H1 (cell line): Measurements from ENCODE around the gene TGM3. TPM values are rescaled to one million over a fixed set of nuclear protein-coding genes. Genes with fewer than 3 reads are reported as not detected.

ENCODE experiments used
- CTCF ChIA-PET: fragments of 300-600 bp; sonication (Branson Sonifier 250); formaldehyde crosslinking; loops from one replicate; lab custom pipeline; 2021; ENCODE audit not compliant: partially characterized antibody; lab: Charles Lee
- POLR2A ChIA-PET: fragments of 300-600 bp; sonication (Branson Sonifier 250); formaldehyde crosslinking; loops from one replicate; lab custom pipeline; 2021; ENCODE audit warnings: inconsistent platforms; ENCODE audit not compliant: partially characterized antibody; lab: Charles Lee
- DNase-seq, 2 experiments: peaks; one replicate each; pipeline versions ENCODE4 v3.0.0 to v3.0.0-alpha.2; 2010 to 2022; ENCODE audit warnings: low spot score in 2 of 2, low read depth in 1 of 2, mixed read lengths in 1 of 2
- FAIRE-seq: peaks from 2 replicates; lab custom pipeline; 2011; peaks lifted over from hg19 to GRCh38; lab: Jason Lieb, UNC
- H2AFZ ChIP-seq: 2 replicates; pipeline ENCODE4 v1.8.1; 2012; ENCODE audit warnings: low read length, inconsistent platforms
- H2AK5ac ChIP-seq: 2 replicates; pipeline ENCODE4 v1.6.1; 2013; ENCODE audit warnings: low read depth, low read length
- H2BK120ac ChIP-seq: replicated peaks from 2 replicates; pipeline ENCODE3; 2013; ENCODE audit warnings: low read depth, low read length, inconsistent platforms
- H2BK12ac ChIP-seq: 2 replicates; pipeline ENCODE4 v1.6.1; 2013; ENCODE audit warnings: low read depth, low read length
- H2BK15ac ChIP-seq: 2 replicates; pipeline ENCODE4 v1.6.1; 2013; ENCODE audit warnings: low read length
- H2BK20ac ChIP-seq: 2 replicates; pipeline ENCODE4 v1.6.1; 2013; ENCODE audit warnings: low read length
- H2BK5ac ChIP-seq: 2 replicates; pipeline ENCODE4 v1.6.1; 2013; ENCODE audit warnings: low read depth, low read length
- H3K14ac ChIP-seq: 2 replicates; pipeline ENCODE4 v1.6.1; 2013; ENCODE audit warnings: inconsistent platforms; ENCODE audit not compliant: insufficient read length
- H3K18ac ChIP-seq: 2 replicates; pipeline ENCODE4 v1.6.1; 2013; ENCODE audit warnings: low read length; ENCODE audit errors: extremely low read depth
- H3K23ac ChIP-seq: 2 replicates; pipeline ENCODE4 v1.6.1; 2013; ENCODE audit warnings: inconsistent platforms; ENCODE audit not compliant: insufficient read length
- H3K23me2 ChIP-seq: 2 replicates; pipeline ENCODE4 v1.6.1; 2013; ENCODE audit warnings: low read depth, low read length
- H3K27ac ChIP-seq: 2 replicates; pipeline ENCODE4 v1.6.1; 2011; ENCODE audit warnings: low read depth, low read length, inconsistent platforms
- H3K27me3 ChIP-seq, 4 experiments: replicated peaks in 1 of 4; 1 replicate in 1 of 4; 2 replicates in 3 of 4; pipeline versions ENCODE4 v1.6.1 to v1.8.1; 2011 to 2013; ENCODE audit warnings: low read length in 3 of 4, mild to moderate bottlenecking in 3 of 4, inconsistent platforms in 2 of 4, mixed read lengths in 2 of 4, moderate library complexity in 1 of 4; ENCODE audit not compliant: control insufficient read depth in 3 of 4, insufficient read depth in 3 of 4; ENCODE audit errors: extremely low read depth in 1 of 4
- H3K36me3 ChIP-seq, 4 experiments: 2 replicates each; pipeline versions ENCODE4 v1.6.1 to v1.8.1; 2011 to 2013; ENCODE audit warnings: mild to moderate bottlenecking in 4 of 4, low read length in 3 of 4, moderate library complexity in 2 of 4, control low read depth in 1 of 4, inconsistent platforms in 1 of 4; ENCODE audit not compliant: insufficient read depth in 4 of 4, control insufficient read depth in 2 of 4
- H3K4ac ChIP-seq: replicated peaks from 2 replicates; pipeline ENCODE3; 2013; ENCODE audit warnings: low read length, low read depth, mixed read lengths, inconsistent platforms; ENCODE audit not compliant: insufficient read length
- H3K4me1 ChIP-seq, 4 experiments: replicated peaks in 1 of 4; 1 replicate in 1 of 4; 2 replicates in 3 of 4; pipeline versions ENCODE4 v1.6.1 to v1.8.1; 2011 to 2013; ENCODE audit warnings: low read length in 3 of 4, inconsistent platforms in 2 of 4, mixed read lengths in 1 of 4; ENCODE audit not compliant: insufficient read depth in 4 of 4, control insufficient read depth in 3 of 4
- H3K4me2 ChIP-seq, 2 experiments: 2 replicates each; pipeline versions ENCODE4 v1.6.1 to v1.8.1; 2011 to 2013; ENCODE audit warnings: low read depth in 2 of 2, low read length in 2 of 2, control low read depth in 1 of 2, inconsistent platforms in 1 of 2, mild to moderate bottlenecking in 1 of 2; ENCODE audit not compliant: insufficient read depth in 1 of 2
- H3K4me3 ChIP-seq, 4 experiments: fragments of 200-600, 300-600 bp in 1 of 4; sonication (generic), shearing (Covaris generic), sonication (Bioruptor Twin) in 1 of 4; 2 replicates each; pipeline versions ENCODE4 v1.5.1 to v1.8.1; 2011 to 2016; ENCODE audit warnings: low read length in 4 of 4, low read depth in 3 of 4, control low read depth in 2 of 4, inconsistent platforms in 2 of 4, mild to moderate bottlenecking in 2 of 4, mixed read lengths in 1 of 4, moderate library complexity in 1 of 4; ENCODE audit not compliant: insufficient read depth in 2 of 4; ENCODE audit errors: extremely low read depth in 1 of 4
- H3K56ac ChIP-seq: replicated peaks from 2 replicates; pipeline ENCODE3; 2013; ENCODE audit warnings: low read depth, mild to moderate bottlenecking, mixed read lengths, low read length, inconsistent platforms; ENCODE audit not compliant: insufficient read length
- H3K79me1 ChIP-seq: 2 replicates; pipeline ENCODE4 v1.6.1; 2013; ENCODE audit warnings: low read depth, low read length, control low read depth
- H3K79me2 ChIP-seq, 2 experiments: 2 replicates each; pipeline versions ENCODE4 v1.6.1 to v1.8.1; 2012 to 2013; ENCODE audit warnings: low read length in 2 of 2, mild to moderate bottlenecking in 2 of 2, inconsistent platforms in 1 of 2; ENCODE audit not compliant: insufficient read depth in 2 of 2, control insufficient read depth in 1 of 2
- H3K9ac ChIP-seq, 4 experiments: replicated peaks in 1 of 4; 1 replicate in 1 of 4; 2 replicates in 3 of 4; pipeline versions ENCODE4 v1.6.1 to v1.8.1; 2011 to 2013; ENCODE audit warnings: low read depth in 3 of 4, low read length in 3 of 4, control low read depth in 2 of 4, mild to moderate bottlenecking in 2 of 4, moderate library complexity in 2 of 4, inconsistent platforms in 1 of 4; ENCODE audit errors: extremely low read depth in 1 of 4
- H3K9me3 ChIP-seq, 2 experiments: 2 replicates each; pipeline versions ENCODE4 v1.6.1 to v1.8.1; 2012 to 2013; ENCODE audit warnings: mild to moderate bottlenecking in 2 of 2, moderate library complexity in 2 of 2, control low read depth in 1 of 2, inconsistent platforms in 1 of 2, low read depth in 1 of 2, low read length in 1 of 2, mixed read lengths in 1 of 2; ENCODE audit not compliant: insufficient read depth in 2 of 2
- H4K20me1 ChIP-seq, 2 experiments: replicated peaks in 1 of 2; 2 replicates each; pipeline versions ENCODE3 to v1.8.1; 2011 to 2013; ENCODE audit warnings: inconsistent platforms in 2 of 2, low read length in 2 of 2, mild to moderate bottlenecking in 1 of 2; ENCODE audit not compliant: insufficient read depth in 2 of 2, control insufficient read depth in 1 of 2
- H4K5ac ChIP-seq: 2 replicates; pipeline ENCODE4 v1.6.1; 2013; ENCODE audit warnings: low read length, low read depth, mixed read lengths, inconsistent platforms; ENCODE audit not compliant: insufficient read length
- H4K8ac ChIP-seq: 2 replicates; pipeline ENCODE4 v1.8.0; 2013; ENCODE audit warnings: mild to moderate bottlenecking, moderate library complexity, low read length, inconsistent platforms; ENCODE audit not compliant: insufficient read depth; ENCODE audit errors: extremely low read depth
- H4K91ac ChIP-seq: replicated peaks from 2 replicates; pipeline ENCODE3; 2013; ENCODE audit warnings: low read length, mixed read lengths, inconsistent platforms; ENCODE audit not compliant: insufficient read length
- ATF2 ChIP-seq: IDR thresholded peaks from 2 replicates; pipeline ENCODE4 v1.6.1; 2012; ENCODE audit warnings: low read length, inconsistent platforms
- E2F6 ChIP-seq: IDR thresholded peaks from 2 replicates; pipeline ENCODE4 v1.6.1; 2012; ENCODE audit warnings: inconsistent platforms
- EP300 ChIP-seq, 2 experiments: IDR thresholded peaks; 1 replicate in 1 of 2; 2 replicates in 1 of 2; pipeline ENCODE4 v1.6.1; 2011 to 2012; ENCODE audit warnings: low read depth in 2 of 2, low read length in 2 of 2, mild to moderate bottlenecking in 2 of 2, borderline replicate concordance in 1 of 2, inconsistent platforms in 1 of 2, moderate library complexity in 1 of 2
- KDM1A ChIP-seq: fragments of 200-600, 300-600 bp; sonication (generic); IDR thresholded peaks from 2 replicates; pipeline ENCODE4 v1.7.1; 2016; ENCODE audit warnings: mild to moderate bottlenecking, low read length, borderline replicate concordance
- POU5F1 ChIP-seq: IDR thresholded peaks from 2 replicates; pipeline ENCODE4 v1.6.1; 2011; ENCODE audit warnings: low read depth, mild to moderate bottlenecking, low read length, moderate library complexity
- RFX5 ChIP-seq: IDR thresholded peaks from 2 replicates; pipeline ENCODE4 v1.6.1; 2011; ENCODE audit warnings: low read depth, low read length, improper control_type of control experiment, borderline replicate concordance
- RNF2 ChIP-seq: fragments of 200-900, 300-1000 bp; sonication (generic); IDR thresholded peaks from 2 replicates; pipeline ENCODE4 v1.7.1; 2016; ENCODE audit warnings: borderline replicate concordance, low read depth, mild to moderate bottlenecking, antibody characterized with exemption, low read length; ENCODE audit not compliant: poor library complexity, severe bottlenecking; ENCODE audit errors: missing control alignments
- SIX5 ChIP-seq: IDR thresholded peaks from 2 replicates; pipeline ENCODE4 v1.6.1; 2011; ENCODE audit warnings: mild to moderate bottlenecking, low read depth, low read length
- SP4 ChIP-seq: IDR thresholded peaks from 2 replicates; pipeline ENCODE4 v1.6.1; 2012; ENCODE audit warnings: low read length, inconsistent platforms
- TAF1 ChIP-seq: IDR thresholded peaks from 2 replicates; pipeline ENCODE4 v1.6.1; 2011; ENCODE audit warnings: mild to moderate bottlenecking, low read depth, low read length
- ZNF274 ChIP-seq: IDR thresholded peaks from 2 replicates; pipeline ENCODE4 v1.7.0; 2012; ENCODE audit warnings: low read length, borderline replicate concordance; ENCODE audit errors: extremely low read depth
- WGBS, 2 experiments: shearing (Covaris generic) in 1 of 2; methylation state at CpG; one replicate each; pipeline versions ENCODE4 v1.1.6 to v1.1.7; 2013 to 2015; ENCODE audit warnings: low lambda C conversion rate in 2 of 2, mixed read lengths in 2 of 2, inconsistent platforms in 1 of 2, low coverage in 1 of 2, missing lambda C conversion rate in 1 of 2; ENCODE audit not compliant: insufficient replicate concordance in 2 of 2, insufficient coverage in 1 of 2, insufficient read length in 1 of 2; ENCODE audit errors: extremely low coverage in 1 of 2, missing lambda C conversion rate in 1 of 2; 5-methylcytosine and 5-hydroxymethylcytosine counted together
- polyA plus RNA-seq, 7 experiments: library from polyadenylated mRNA; depleted of rRNA in 3 of 7; stranded (reverse) in 5 of 7; unstranded in 2 of 7; fragments of >200 nt in 5 of 7; fragments of 200-250 nt in 2 of 7; gene quantifications; 1 replicate in 5 of 7; 2 replicates in 1 of 7; 4 replicates in 1 of 7; pipeline versions ENCODE4 v1.2.1 to v1.2.3, GENCODE V29; 2011 to 2013; ENCODE audit warnings: missing spikeins in 2 of 7, mixed read lengths in 2 of 7
- total RNA-seq: library from RNA; stranded (reverse); fragmentation: NEBNext Ultra II Directional; extraction: Animal tissue kit (Norgen Biotek cat#: 25700); gene quantifications from 2 replicates; pipeline ENCODE4 v1.2.1, GENCODE V29; 2021

TGM3 gene
- total and polyA plus RNA-seq, 2 of the 8 experiments (the other 6 are each of a cell fraction or from before 2014, with no cell fraction given): 0.12 TPM; not detected in 1

- no peak for FAIRE-seq
- TF ChIP-seq ATF2 (no peak), RFX5 (no peak), EP300 (IDR thresholded peaks at IDR 0.05; ENCODE audit: borderline replicate concordance in 1 of 2, low read depth in 2 of 2, low read length in 2 of 2) (no peak), RNF2 (no peak), SP4 (no peak), POU5F1 (no peak), E2F6 (no peak), ZNF274 (no peak), KDM1A (no peak), SIX5 (no peak), TAF1 (no peak)
Measured at GRCh38 chr20:2301164-2301622, 5.4 kb downstream of the TGM3 start.

More at GRCh38 chr20:2301164-2301622, 5.4 kb downstream of the TGM3 start:
- Histone ChIP-seq H2AK5ac (no peak overlapping the region), H4K8ac (no peak overlapping the region), H3K4ac (no peak overlapping the region), H3K79me2 (no peaks in the 10 kb centered on the region), H3K27ac (no peak overlapping the region), H3K23ac (no peak overlapping the region), H3K56ac (no peak overlapping the region), H2BK15ac (no peak overlapping the region), H3K79me1 (no peaks in the 10 kb centered on the region), H4K91ac (no peak overlapping the region), H2BK120ac (no peak overlapping the region), H3K4me1 (peaks cover 4 to 15% (median 7%) of the 10 kb centered on the region in 4 experiments), H2BK20ac (no peak overlapping the region), H3K23me2 (no peaks in the 10 kb centered on the region), H3K36me3 (no peaks in the 10 kb centered on the region), H3K27me3 (no peaks in the 10 kb centered on the region; a peak in 1 of 7 replicates), H3K4me2 (no peak overlapping the region), H3K4me3 (no peak overlapping the region), H4K20me1 (no peaks in the 10 kb centered on the region), H3K14ac (no peak overlapping the region), H3K9me3 (no peaks in the 10 kb centered on the region), H4K5ac (no peak overlapping the region), H2AFZ (no peak overlapping the region), H2BK12ac (no peak overlapping the region), H3K18ac (no peak overlapping the region), H3K9ac (no peak overlapping the region), H2BK5ac (no peak overlapping the region)
- 92% methylated on average over 5 of the region's 5 CpGs; no CpG with 5 or more reads in 1 of the 2 experiments for WGBS, 2 experiments
- ChIA-PET POLR2A (no interaction called here), CTCF (interaction anchor here (0.6 to 2.1 kb wide), 9 partner anchors 8 to 490 kb away, joined by 3 to 9 read pairs (median 4); no protein-coding TSS in a partner anchor)
- DNase-seq: no peak
